Stimulated activated naive CD8-positive, alpha-beta T cell treated with anti-CD3 and anti-CD28 coated beads, Interleukin-15, Interleukin-2, amounts not matched to agents 100 ng/mL and 50 ng/mL, for 24 hours (primary cell): ENCODE measurements around the gene LMF1.

Source experiments
- H3K27ac Mint-ChIP-seq: one replicate; pipeline ENCODE4 v1.8.0; 2021; ENCODE audit warnings: mild to moderate bottlenecking, mixed read lengths
- H3K27me3 Mint-ChIP-seq: one replicate; pipeline ENCODE4 v1.8.0; 2021; ENCODE audit warnings: mixed read lengths
- H3K36me3 Mint-ChIP-seq: one replicate; pipeline ENCODE4 v1.8.0; 2021; ENCODE audit warnings: low read depth, mixed read lengths
- H3K4me1 Mint-ChIP-seq: one replicate; pipeline ENCODE4 v1.8.0; 2021; ENCODE audit warnings: low read depth, mixed read lengths
- H3K4me3 Mint-ChIP-seq: one replicate; pipeline ENCODE4 v1.8.0; 2021; ENCODE audit warnings: mild to moderate bottlenecking, mixed read lengths
- H3K9me3 Mint-ChIP-seq: one replicate; pipeline ENCODE4 v1.8.0; 2021; ENCODE audit warnings: mixed read lengths

Gene LMF1

DNA sequence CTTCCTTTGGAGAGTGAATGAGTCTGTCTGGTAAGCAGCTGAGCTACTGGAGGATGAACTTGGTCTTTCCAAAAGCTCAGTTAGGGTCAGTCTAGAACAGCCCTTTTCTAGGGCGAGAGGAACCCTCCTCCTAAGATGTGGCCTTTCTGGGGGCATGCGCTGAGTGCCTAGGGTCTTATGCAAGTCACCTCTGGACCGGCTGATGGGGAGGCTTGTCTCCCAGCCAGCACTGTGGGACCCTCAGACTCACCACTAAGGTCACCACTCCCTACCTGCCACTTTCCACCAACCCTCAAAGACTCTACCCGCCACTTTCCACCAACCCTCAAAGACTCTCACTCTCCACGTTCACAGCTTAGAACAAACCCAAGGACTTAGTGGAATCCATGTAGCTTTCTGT, 26.8 kb downstream of the LMF1 start:
- H3K9me3 Mint-ChIP-seq = peaks cover 13% of the 10 kb centered on the region
- H3K36me3 Mint-ChIP-seq = peaks cover 61% of the 10 kb centered on the region
- H3K4me1 Mint-ChIP-seq = no peaks in the 10 kb centered on the region
- H3K27me3 Mint-ChIP-seq = no peaks in the 10 kb centered on the region
- H3K27ac Mint-ChIP-seq = no peak overlapping the region
- no peak overlapping the region for H3K4me3 Mint-ChIP-seq

DNA sequence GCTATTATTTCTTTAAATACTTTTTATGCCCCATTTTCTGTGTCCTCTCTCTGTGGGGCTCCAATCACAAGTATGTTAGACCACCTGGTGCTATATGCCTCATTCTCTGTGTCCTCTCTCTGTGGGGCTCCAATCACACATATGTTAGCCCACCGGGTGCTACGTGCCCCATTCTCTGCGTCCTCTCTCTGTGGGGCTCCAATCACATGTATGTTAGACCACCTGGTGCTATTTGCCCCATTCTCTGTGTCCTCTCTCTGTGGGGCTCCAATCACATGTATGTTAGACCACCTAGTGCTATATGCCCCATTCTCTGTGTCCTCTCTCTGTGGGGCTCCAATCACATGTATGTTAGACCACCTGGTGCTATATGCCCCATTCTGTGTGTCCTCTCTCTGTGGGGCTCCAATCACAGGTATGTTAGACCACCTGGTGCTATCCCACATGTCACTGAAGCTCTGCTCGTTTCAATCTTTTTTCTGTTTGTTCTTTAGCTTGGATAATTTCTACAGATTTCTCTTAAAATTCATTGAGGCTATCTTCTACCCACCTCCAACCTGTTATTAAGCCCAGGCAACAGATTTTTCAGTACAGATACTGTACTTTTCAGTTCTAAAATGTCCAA, 28.2 kb downstream of the LMF1 start:
- Mint-ChIP-seq H3K36me3 (peaks cover 67% of the 10 kb centered on the region), H3K4me3 (no peak overlapping the region), H3K9me3 (peaks cover 13% of the 10 kb centered on the region), H3K27ac (no peak overlapping the region), H3K4me1 (no peaks in the 10 kb centered on the region), H3K27me3 (no peaks in the 10 kb centered on the region)

DNA sequence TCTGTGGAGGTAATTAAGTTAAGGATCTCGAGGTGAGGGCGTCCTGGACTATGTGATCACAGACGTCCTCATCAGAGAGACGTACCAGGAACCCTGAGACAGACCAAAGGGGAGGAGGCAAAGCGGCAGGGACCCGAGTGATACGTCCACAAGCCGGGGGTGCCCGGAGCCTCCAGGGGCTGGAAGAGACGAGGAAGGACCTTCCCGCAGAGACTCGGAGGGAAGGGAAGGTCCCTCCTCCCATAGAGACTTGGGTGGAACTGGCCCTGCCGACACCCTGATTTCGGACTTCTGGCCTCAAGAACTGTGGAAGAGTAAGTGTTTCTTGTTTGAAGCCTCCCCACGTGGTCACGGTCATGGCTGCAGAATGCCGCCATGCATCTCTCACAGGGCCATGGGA, 30.8 kb downstream of the LMF1 start:
- peaks cover 55% of the 10 kb centered on the region for H3K36me3 Mint-ChIP-seq
- no peak overlapping the region for H3K4me3 Mint-ChIP-seq
- H3K27me3 Mint-ChIP-seq = no peaks in the 10 kb centered on the region
- peaks cover 11% of the 10 kb centered on the region for H3K4me1 Mint-ChIP-seq
- peaks cover 13% of the 10 kb centered on the region for H3K9me3 Mint-ChIP-seq
- no peak overlapping the region for H3K27ac Mint-ChIP-seq

GRCh38 chr16:939311-939710, 31.5 kb downstream of the LMF1 start:
- Mint-ChIP-seq H3K27ac (no peak overlapping the region), H3K9me3 (peaks cover 13% of the 10 kb centered on the region), H3K27me3 (no peaks in the 10 kb centered on the region), H3K4me1 (peaks cover 11% of the 10 kb centered on the region), H3K4me3 (no peak overlapping the region), H3K36me3 (peaks cover 54% of the 10 kb centered on the region)

GRCh38 chr16:938752-939151, 32.0 kb downstream of the LMF1 start:
- Mint-ChIP-seq H3K36me3 (peaks cover 48% of the 10 kb centered on the region), H3K4me1 (peaks cover 11% of the 10 kb centered on the region), H3K4me3 (no peak overlapping the region), H3K9me3 (peaks cover 13% of the 10 kb centered on the region), H3K27me3 (no peaks in the 10 kb centered on the region), H3K27ac (no peak overlapping the region)

- H3K4me3 Mint-ChIP-seq = no peak overlapping the region
- peaks cover 13% of the 10 kb centered on the region for H3K9me3 Mint-ChIP-seq
- no peak overlapping the region for H3K27ac Mint-ChIP-seq
- peaks cover 45% of the 10 kb centered on the region for H3K36me3 Mint-ChIP-seq
- H3K4me1 Mint-ChIP-seq = peaks cover 11% of the 10 kb centered on the region
- no peaks in the 10 kb centered on the region for H3K27me3 Mint-ChIP-seq
Measured at GRCh38 chr16:938136-938535, 32.6 kb downstream of the LMF1 start.

DNA sequence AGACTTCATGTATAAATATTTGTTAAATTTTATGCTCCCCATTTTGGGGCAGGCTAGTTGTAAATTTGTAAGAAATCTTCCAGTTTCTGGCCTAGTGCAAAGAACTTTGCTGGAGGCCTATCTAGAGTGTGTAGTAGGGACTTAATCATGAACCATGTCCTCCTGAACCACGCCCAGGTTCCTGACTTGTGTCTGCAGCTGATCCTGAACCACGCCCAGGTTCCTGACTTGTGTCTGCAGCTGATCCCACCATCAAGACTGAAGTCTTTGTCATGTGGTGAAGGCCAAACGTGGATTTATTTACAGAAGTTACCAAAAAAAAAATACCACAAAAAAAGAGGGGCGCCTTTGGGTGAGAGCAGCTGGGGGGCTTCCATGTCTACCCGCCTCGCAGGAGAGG, 33.1 kb downstream of the LMF1 start:
- H3K27me3 Mint-ChIP-seq = no peaks in the 10 kb centered on the region
- peaks cover 11% of the 10 kb centered on the region for H3K4me1 Mint-ChIP-seq
- H3K4me3 Mint-ChIP-seq = no peak overlapping the region
- peaks cover 43% of the 10 kb centered on the region for H3K36me3 Mint-ChIP-seq
- no peak overlapping the region for H3K27ac Mint-ChIP-seq
- peaks cover 10% of the 10 kb centered on the region for H3K9me3 Mint-ChIP-seq

DNA sequence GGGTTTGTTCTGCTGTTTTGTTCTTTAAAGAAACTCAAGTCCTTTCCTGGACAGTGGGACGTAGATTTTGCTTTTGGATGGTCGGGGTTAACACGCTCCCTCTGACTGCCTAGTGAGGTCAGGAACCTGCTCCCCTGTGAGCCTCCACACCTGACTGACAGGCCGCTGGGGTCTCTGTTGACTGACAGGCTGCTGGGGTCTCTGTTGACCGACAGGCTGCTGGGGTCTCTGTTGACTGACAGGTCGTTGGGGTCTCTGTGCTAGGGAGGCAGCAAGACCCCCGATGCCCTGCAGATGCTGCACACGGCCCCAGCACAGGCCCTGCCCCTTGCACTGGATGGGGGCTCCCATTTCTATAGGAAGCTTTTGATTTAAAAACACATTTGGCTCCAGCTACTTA, 33.5 kb downstream of the LMF1 start:
- Mint-ChIP-seq H3K9me3 (peaks cover 8% of the 10 kb centered on the region), H3K4me1 (peaks cover 11% of the 10 kb centered on the region), H3K4me3 (no peak overlapping the region), H3K27ac (no peak overlapping the region), H3K36me3 (peaks cover 39% of the 10 kb centered on the region), H3K27me3 (no peaks in the 10 kb centered on the region)

GRCh38 chr16:935684-936083, 35.1 kb downstream of the LMF1 start:
- Mint-ChIP-seq H3K27me3 (no peaks in the 10 kb centered on the region), H3K27ac (peak overlapping the region; percentile 75), H3K4me1 (peaks cover 11% of the 10 kb centered on the region), H3K9me3 (no peaks in the 10 kb centered on the region), H3K36me3 (peaks cover 23% of the 10 kb centered on the region), H3K4me3 (no peak overlapping the region)

DNA sequence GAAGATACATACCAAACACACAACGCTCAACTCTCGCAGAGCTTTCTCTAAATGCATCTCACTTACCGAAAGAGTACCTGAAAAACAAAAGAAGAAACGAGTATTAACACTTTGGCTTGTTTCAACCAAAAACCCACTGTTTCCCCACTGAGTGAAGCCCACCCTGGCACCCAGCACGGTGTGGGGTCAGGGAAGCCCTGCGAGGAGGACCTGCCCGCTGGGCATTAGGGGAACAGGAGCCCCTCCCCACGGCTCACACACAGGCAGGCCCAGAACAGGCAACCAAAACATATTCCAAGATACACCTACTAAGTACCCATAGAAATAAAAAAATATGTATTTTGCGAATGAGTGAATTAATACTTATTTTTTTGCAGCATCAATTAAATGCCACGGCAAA, 36.6 kb downstream of the LMF1 start:
- peaks cover 8% of the 10 kb centered on the region for H3K36me3 Mint-ChIP-seq
- H3K4me3 Mint-ChIP-seq = no peak overlapping the region
- H3K27me3 Mint-ChIP-seq = no peaks in the 10 kb centered on the region
- H3K9me3 Mint-ChIP-seq = no peaks in the 10 kb centered on the region
- no peak overlapping the region for H3K27ac Mint-ChIP-seq
- H3K4me1 Mint-ChIP-seq = peaks cover 11% of the 10 kb centered on the region

DNA sequence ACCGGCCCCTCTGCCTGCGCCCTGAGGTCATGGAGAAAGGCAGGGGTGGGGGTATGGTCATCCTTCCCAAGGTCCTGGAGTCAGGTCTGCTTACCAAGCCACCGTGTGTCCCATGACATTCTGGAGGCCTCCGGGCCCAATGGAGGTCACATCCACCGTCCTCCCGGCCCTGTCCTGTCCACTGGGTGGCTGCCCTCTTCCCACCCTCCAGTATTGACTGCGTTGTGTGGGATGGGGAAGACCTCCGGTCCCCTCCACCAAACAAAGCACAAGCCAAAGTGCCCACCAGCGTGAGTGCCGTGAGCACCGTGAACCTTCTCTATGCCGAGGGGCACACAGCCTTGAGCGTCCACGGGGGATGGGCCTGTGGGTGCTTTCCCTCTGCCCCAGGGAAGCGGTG, 37.2 kb downstream of the LMF1 start:
- H3K27me3 Mint-ChIP-seq = no peaks in the 10 kb centered on the region
- peaks cover 2% of the 10 kb centered on the region for H3K36me3 Mint-ChIP-seq
- H3K4me1 Mint-ChIP-seq = peaks cover 11% of the 10 kb centered on the region
- no peak overlapping the region for H3K27ac Mint-ChIP-seq
- H3K9me3 Mint-ChIP-seq = no peaks in the 10 kb centered on the region
- H3K4me3 Mint-ChIP-seq = no peak overlapping the region

- Mint-ChIP-seq H3K9me3 (no peaks in the 10 kb centered on the region), H3K27ac (no peak overlapping the region), H3K4me1 (peaks cover 11% of the 10 kb centered on the region), H3K36me3 (no peaks in the 10 kb centered on the region), H3K27me3 (no peaks in the 10 kb centered on the region), H3K4me3 (no peak overlapping the region)
Measured at GRCh38 chr16:932831-933330, 37.9 kb downstream of the LMF1 start.

GRCh38 chr16:931626-932500, 38.9 kb downstream of the LMF1 start:
- H3K9me3 Mint-ChIP-seq = no peaks in the 10 kb centered on the region
- H3K27me3 Mint-ChIP-seq = no peaks in the 10 kb centered on the region
- H3K27ac Mint-ChIP-seq = no peak overlapping the region
- peaks cover 11% of the 10 kb centered on the region for H3K4me1 Mint-ChIP-seq
- H3K36me3 Mint-ChIP-seq = no peaks in the 10 kb centered on the region
- no peak overlapping the region for H3K4me3 Mint-ChIP-seq

- Mint-ChIP-seq H3K4me3 (no peak overlapping the region), H3K36me3 (peaks cover 3% of the 10 kb centered on the region), H3K9me3 (peaks cover 2% of the 10 kb centered on the region), H3K27ac (no peak overlapping the region), H3K4me1 (peaks cover 11% of the 10 kb centered on the region), H3K27me3 (no peaks in the 10 kb centered on the region)
Measured at GRCh38 chr16:931171-931570, 39.6 kb downstream of the LMF1 start.

GRCh38 chr16:930511-930910, 40.3 kb downstream of the LMF1 start:
- H3K27me3 Mint-ChIP-seq = no peaks in the 10 kb centered on the region
- H3K4me3 Mint-ChIP-seq = no peak overlapping the region
- peaks cover 8% of the 10 kb centered on the region for H3K36me3 Mint-ChIP-seq
- peaks cover 3% of the 10 kb centered on the region for H3K9me3 Mint-ChIP-seq
- H3K27ac Mint-ChIP-seq = no peak overlapping the region
- peaks cover 4% of the 10 kb centered on the region for H3K4me1 Mint-ChIP-seq
